ENCODE measurements around the gene RNF14.

The RNF14 gene

DNA sequence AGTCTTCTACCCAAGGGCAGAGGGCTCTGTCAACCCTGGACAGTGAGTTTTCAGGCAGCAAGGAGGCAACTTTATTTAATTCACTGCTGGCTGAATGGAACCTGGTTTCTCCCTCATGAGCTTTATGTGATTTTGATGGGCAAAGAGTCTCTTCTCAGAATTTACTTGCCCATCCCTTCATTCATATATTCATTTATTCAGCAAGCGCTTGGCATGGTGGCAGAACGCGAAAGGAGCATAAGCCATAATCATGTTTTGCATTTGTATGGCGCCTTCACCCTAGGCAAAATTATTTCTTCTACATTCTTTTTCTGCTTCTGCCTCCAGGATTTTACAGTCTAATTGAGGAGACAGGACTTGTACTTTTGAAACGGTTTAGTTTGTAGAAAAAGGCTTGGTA is 37.2 kb upstream of the RNF14 start:
- Histone ChIP-seq H3K36me3 (ENCODE audit: low read depth) (peaks cover 95% of the 10 kb centered on the region), H3K27ac (ENCODE audit: poor library complexity, severe bottlenecking) (no peak overlapping the region), H3K4me1 (ENCODE audit: insufficient read depth, poor library complexity, severe bottlenecking) (peaks cover 12% of the 10 kb centered on the region), H3K4me3 (ENCODE audit: severe bottlenecking) (no peak overlapping the region), H3K9me3 (ENCODE audit: severe bottlenecking) (no peaks in the 10 kb centered on the region), H3K27me3 (ENCODE audit: insufficient read depth, poor library complexity, severe bottlenecking) (no peaks in the 10 kb centered on the region)
- ATAC-seq (ENCODE audit: low read depth): no peak
- TF ChIP-seq, protein P1, sequence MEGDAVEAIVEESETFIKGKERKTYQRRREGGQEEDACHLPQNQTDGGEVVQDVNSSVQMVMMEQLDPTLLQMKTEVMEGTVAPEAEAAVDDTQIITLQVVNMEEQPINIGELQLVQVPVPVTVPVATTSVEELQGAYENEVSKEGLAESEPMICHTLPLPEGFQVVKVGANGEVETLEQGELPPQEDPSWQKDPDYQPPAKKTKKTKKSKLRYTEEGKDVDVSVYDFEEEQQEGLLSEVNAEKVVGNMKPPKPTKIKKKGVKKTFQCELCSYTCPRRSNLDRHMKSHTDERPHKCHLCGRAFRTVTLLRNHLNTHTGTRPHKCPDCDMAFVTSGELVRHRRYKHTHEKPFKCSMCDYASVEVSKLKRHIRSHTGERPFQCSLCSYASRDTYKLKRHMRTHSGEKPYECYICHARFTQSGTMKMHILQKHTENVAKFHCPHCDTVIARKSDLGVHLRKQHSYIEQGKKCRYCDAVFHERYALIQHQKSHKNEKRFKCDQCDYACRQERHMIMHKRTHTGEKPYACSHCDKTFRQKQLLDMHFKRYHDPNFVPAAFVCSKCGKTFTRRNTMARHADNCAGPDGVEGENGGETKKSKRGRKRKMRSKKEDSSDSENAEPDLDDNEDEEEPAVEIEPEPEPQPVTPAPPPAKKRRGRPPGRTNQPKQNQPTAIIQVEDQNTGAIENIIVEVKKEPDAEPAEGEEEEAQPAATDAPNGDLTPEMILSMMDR (IDR thresholded peaks at IDR 0.05; ENCODE audit: poor library complexity, severe bottlenecking): no peak
- no peak for DNase-seq (ENCODE audit: low spot score)

DNA sequence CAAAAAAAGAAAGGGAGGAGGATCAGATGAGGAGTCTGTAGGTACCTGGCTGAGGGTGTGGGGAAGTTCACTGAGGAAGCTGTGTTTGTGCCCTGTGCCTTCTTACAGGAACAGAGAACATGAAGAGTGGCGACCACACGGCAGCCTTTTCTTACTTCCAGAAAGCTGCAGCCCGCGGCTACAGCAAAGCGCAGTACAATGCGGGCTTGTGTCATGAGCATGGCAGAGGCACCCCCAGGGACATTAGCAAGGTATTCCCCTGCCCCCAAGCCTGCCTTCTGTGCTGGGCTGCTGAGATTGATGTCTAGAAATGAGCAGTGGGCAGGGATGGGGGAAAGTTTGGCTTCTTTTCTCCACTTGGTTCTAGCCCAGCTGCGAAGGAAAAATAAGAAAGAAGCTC is 35.8 kb upstream of the RNF14 start:
- Histone ChIP-seq H3K4me3 (ENCODE audit: severe bottlenecking) (no peak overlapping the region), H3K4me1 (ENCODE audit: insufficient read depth, poor library complexity, severe bottlenecking) (peaks cover 12% of the 10 kb centered on the region), H3K36me3 (ENCODE audit: low read depth) (peaks cover 91% of the 10 kb centered on the region), H3K27ac (ENCODE audit: poor library complexity, severe bottlenecking) (no peak overlapping the region), H3K9me3 (ENCODE audit: severe bottlenecking) (no peaks in the 10 kb centered on the region), H3K27me3 (ENCODE audit: insufficient read depth, poor library complexity, severe bottlenecking) (no peaks in the 10 kb centered on the region)
- TF ChIP-seq, protein P1 (IDR thresholded peaks at IDR 0.05; ENCODE audit: poor library complexity, severe bottlenecking): no peak
- ATAC-seq (ENCODE audit: low read depth) (no peak), DNase-seq (ENCODE audit: low spot score) (no peak)

DNA sequence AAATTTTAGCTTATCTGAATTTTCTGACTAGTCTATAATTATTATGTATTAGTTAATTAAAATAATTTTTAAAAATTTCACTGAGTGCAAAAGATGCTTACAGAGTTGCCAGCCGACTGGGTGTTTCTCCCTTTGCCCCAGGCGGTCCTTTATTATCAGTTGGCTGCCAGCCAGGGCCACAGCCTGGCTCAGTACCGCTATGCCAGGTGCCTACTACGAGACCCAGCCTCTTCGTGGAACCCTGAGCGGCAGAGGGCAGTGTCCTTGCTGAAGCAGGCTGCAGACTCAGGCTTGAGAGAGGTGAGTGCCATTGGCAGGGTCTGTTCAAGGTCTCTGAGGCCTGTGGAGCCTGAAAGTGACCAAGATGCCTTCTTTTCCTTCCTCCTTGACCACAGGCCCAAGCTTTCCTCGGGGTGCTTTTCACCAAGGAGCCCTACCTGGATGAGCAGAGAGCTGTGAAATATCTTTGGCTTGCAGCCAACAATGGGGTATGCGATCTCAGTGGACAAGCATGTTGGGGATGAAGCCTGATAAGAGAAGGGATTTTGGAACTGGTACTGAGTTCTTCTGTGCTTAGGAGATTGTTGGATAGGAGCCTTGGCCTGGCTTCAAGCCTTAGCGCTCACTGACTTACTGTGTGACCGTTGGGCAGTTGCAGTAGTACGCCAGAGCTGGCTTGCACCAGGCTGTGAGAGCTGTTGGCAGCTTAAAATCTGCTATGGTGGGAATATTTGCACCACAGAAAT is 34.6 kb upstream of the RNF14 start:
- H3K27me3 ChIP-seq (ENCODE audit: insufficient read depth, poor library complexity, severe bottlenecking): no peaks in the 10 kb centered on the region
- no peak overlapping the region for H3K27ac ChIP-seq (ENCODE audit: poor library complexity, severe bottlenecking)
- TF ChIP-seq, protein P1 (IDR thresholded peaks at IDR 0.05; ENCODE audit: poor library complexity, severe bottlenecking): no peak
- peaks cover 12% of the 10 kb centered on the region for H3K4me1 ChIP-seq (ENCODE audit: insufficient read depth, poor library complexity, severe bottlenecking)
- ATAC-seq (ENCODE audit: low read depth) (no peak), DNase-seq (ENCODE audit: low spot score) (no peak)
- H3K9me3 ChIP-seq (ENCODE audit: severe bottlenecking): no peaks in the 10 kb centered on the region
- no peak overlapping the region for H3K4me3 ChIP-seq (ENCODE audit: severe bottlenecking)
- peaks cover 89% of the 10 kb centered on the region for H3K36me3 ChIP-seq (ENCODE audit: low read depth)

DNA sequence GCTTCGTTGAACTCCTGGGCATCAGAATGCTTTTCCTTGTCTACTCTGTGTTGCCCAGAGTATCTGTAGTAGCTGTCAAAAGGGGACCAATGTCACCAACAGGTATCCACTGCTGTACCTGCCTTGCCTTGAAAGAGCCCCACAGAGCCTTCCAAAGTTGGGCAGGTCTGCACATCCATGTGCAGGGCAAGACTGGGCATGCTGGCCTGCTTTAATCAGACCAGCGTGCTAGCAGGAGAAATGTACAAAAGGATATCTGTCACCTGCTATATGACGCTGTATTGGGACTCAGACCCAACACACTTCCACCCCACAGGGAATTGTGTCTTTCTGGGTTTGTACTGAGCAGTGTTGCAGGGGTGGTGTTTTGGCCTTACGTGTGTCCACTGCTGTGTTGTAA is 33.4 kb upstream of the RNF14 start:
- Histone ChIP-seq H3K27ac (ENCODE audit: poor library complexity, severe bottlenecking) (peak overlapping the region; percentile 1), H3K27me3 (ENCODE audit: insufficient read depth, poor library complexity, severe bottlenecking) (no peaks in the 10 kb centered on the region), H3K9me3 (ENCODE audit: severe bottlenecking) (no peaks in the 10 kb centered on the region), H3K36me3 (ENCODE audit: low read depth) (peaks cover 78% of the 10 kb centered on the region), H3K4me1 (ENCODE audit: insufficient read depth, poor library complexity, severe bottlenecking) (peaks cover 12% of the 10 kb centered on the region), H3K4me3 (ENCODE audit: severe bottlenecking) (no peak overlapping the region)
- TF ChIP-seq, protein P1 (IDR thresholded peaks at IDR 0.05; ENCODE audit: poor library complexity, severe bottlenecking): no peak
- peak; percentile 84 for ATAC-seq (ENCODE audit: low read depth)
- no peak for DNase-seq (ENCODE audit: low spot score)

DNA sequence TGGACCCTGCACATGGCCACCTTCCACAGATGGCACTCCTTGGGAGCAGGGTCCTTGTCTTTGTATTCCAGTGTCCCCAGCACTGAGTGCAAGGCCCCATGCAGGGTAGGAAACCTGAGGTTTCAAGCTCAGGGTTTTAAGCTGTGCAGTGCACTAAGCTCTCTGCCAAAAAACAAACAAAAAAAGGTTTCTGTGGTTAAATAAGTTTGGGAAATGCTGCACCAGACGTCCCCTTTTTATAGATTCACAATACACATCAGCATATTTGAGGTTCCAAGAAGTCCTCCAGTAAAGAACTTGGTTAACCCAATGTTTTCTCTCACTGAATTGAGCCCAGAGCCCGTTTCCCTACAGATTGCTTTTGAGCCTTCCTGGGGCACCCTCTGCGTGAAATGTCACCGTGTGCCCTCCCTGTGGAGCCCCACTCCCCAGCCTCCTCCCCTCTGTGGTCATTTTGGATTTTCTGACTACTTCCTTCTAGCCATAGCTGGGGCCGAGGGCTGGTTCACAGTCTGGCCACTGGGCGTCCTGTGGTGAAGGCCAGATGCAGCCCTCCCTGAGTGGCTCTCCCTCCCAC is 28.1 kb upstream of the RNF14 start:
- ATAC-seq (ENCODE audit: low read depth) (0 out of 3 replicates have a peak, but pooled peaks have one; percentile 7), DNase-seq (ENCODE audit: low spot score) (no peak)
- Histone ChIP-seq H3K9me3 (ENCODE audit: severe bottlenecking) (no peaks in the 10 kb centered on the region), H3K4me3 (ENCODE audit: severe bottlenecking) (no peak overlapping the region), H3K36me3 (ENCODE audit: low read depth) (peaks cover 29% of the 10 kb centered on the region), H3K4me1 (ENCODE audit: insufficient read depth, poor library complexity, severe bottlenecking) (peaks cover 6% of the 10 kb centered on the region), H3K27ac (ENCODE audit: poor library complexity, severe bottlenecking) (no peak overlapping the region), H3K27me3 (ENCODE audit: insufficient read depth, poor library complexity, severe bottlenecking) (no peaks in the 10 kb centered on the region)
- TF ChIP-seq, protein P1 (IDR thresholded peaks at IDR 0.05; ENCODE audit: poor library complexity, severe bottlenecking): no peak

All from RWPE2 (cell line).